H9 (cell line): ENCODE measurements around the gene C2orf15. TPM values are rescaled to one million over a fixed set of nuclear protein-coding genes. Genes with fewer than 3 reads are reported as not detected.

Source experiments
- DNase-seq: peaks from one replicate; pipeline ENCODE4 v3.0.0-alpha.2; 2017
- H2AFZ ChIP-seq: one replicate; pipeline ENCODE4 v1.6.1; 2013; ENCODE audit warnings: mild to moderate bottlenecking, low read length, control low read depth, moderate library complexity
- H2AK5ac ChIP-seq: 2 replicates; pipeline ENCODE4 v1.6.1; 2013; ENCODE audit warnings: low read length, control low read depth, mixed read lengths; ENCODE audit not compliant: insufficient read length
- H2BK120ac ChIP-seq: one replicate; pipeline ENCODE4 v1.6.1; 2013; ENCODE audit warnings: low read depth, mild to moderate bottlenecking, low read length, control low read depth, inconsistent platforms; ENCODE audit not compliant: poor library complexity, severe bottlenecking
- H2BK12ac ChIP-seq: 2 replicates; pipeline ENCODE4 v1.6.1; 2013; ENCODE audit warnings: low read length, control low read depth, mixed read lengths, low read depth; ENCODE audit not compliant: insufficient read length
- H2BK15ac ChIP-seq: 2 replicates; pipeline ENCODE4 v1.6.1; 2013; ENCODE audit warnings: low read depth, low read length, control low read depth
- H2BK20ac ChIP-seq: one replicate; pipeline ENCODE4 v1.6.1; 2013; ENCODE audit warnings: low read depth, mild to moderate bottlenecking, low read length, control low read depth, inconsistent platforms; ENCODE audit not compliant: poor library complexity, severe bottlenecking
- H2BK5ac ChIP-seq: 2 replicates; pipeline ENCODE4 v1.6.1; 2013; ENCODE audit warnings: low read length, control low read depth, mixed read lengths; ENCODE audit not compliant: insufficient read length
- H3K14ac ChIP-seq: 2 replicates; pipeline ENCODE4 v1.6.1; 2013; ENCODE audit warnings: low read length, control low read depth; ENCODE audit not compliant: insufficient read depth
- H3K18ac ChIP-seq: 2 replicates; pipeline ENCODE4 v1.6.1; 2013; ENCODE audit warnings: low read depth, mild to moderate bottlenecking, mixed read lengths, low read length, control low read depth; ENCODE audit not compliant: insufficient read length
- H3K23ac ChIP-seq: 2 replicates; pipeline ENCODE4 v1.6.1; 2013; ENCODE audit warnings: low read length, control low read depth, mixed read lengths, low read depth; ENCODE audit not compliant: insufficient read length
- H3K23me2 ChIP-seq: 2 replicates; pipeline ENCODE4 v1.6.1; 2013; ENCODE audit warnings: low read depth, mild to moderate bottlenecking, mixed read lengths, low read length, control low read depth; ENCODE audit not compliant: insufficient read length, poor library complexity, severe bottlenecking
- H3K27ac ChIP-seq: 2 replicates; pipeline ENCODE4 v1.5.1; 2013; ENCODE audit warnings: low read length, control low read depth, mixed read lengths, low read depth; ENCODE audit not compliant: insufficient read length
- H3K27me3 ChIP-seq: 2 replicates; pipeline ENCODE4 v1.6.1; 2013; ENCODE audit warnings: low read length, control low read depth, inconsistent platforms; ENCODE audit not compliant: insufficient read depth
- H3K4ac ChIP-seq: 2 replicates; pipeline ENCODE4 v1.6.1; 2013; ENCODE audit warnings: low read depth, mild to moderate bottlenecking, control low read depth, inconsistent platforms, low read length, moderate library complexity
- H3K4me1 ChIP-seq: 2 replicates; pipeline ENCODE4 v1.6.1; 2013; ENCODE audit warnings: low read length, control low read depth, inconsistent platforms; ENCODE audit not compliant: insufficient read depth
- H3K4me2 ChIP-seq: 2 replicates; pipeline ENCODE4 v1.6.1; 2013; ENCODE audit warnings: low read length, control low read depth, mixed read lengths; ENCODE audit not compliant: insufficient read length, insufficient read depth
- H3K56ac ChIP-seq: 2 replicates; pipeline ENCODE4 v1.6.1; 2013; ENCODE audit warnings: low read depth, mild to moderate bottlenecking, mixed read lengths, low read length, control low read depth; ENCODE audit not compliant: insufficient read length
- H3K79me1 ChIP-seq: 2 replicates; pipeline ENCODE4 v1.6.1; 2013; ENCODE audit warnings: low read depth, mild to moderate bottlenecking, moderate library complexity, low read length, control low read depth, inconsistent platforms; ENCODE audit not compliant: insufficient read depth, poor library complexity, severe bottlenecking
- H3K79me2 ChIP-seq: 2 replicates; pipeline ENCODE4 v1.6.1; 2013; ENCODE audit warnings: low read length, control low read depth, inconsistent platforms; ENCODE audit not compliant: insufficient read depth
- H3K9ac ChIP-seq: 2 replicates; pipeline ENCODE4 v1.6.1; 2013; ENCODE audit warnings: low read length, control low read depth, mixed read lengths; ENCODE audit not compliant: insufficient read length; ENCODE audit errors: extremely low read depth
- H3K9me3 ChIP-seq: one replicate; pipeline ENCODE4 v1.6.1; 2013; ENCODE audit warnings: low read depth, low read length, inconsistent platforms; ENCODE audit not compliant: control insufficient read depth
- H3T11ph ChIP-seq: one replicate; pipeline ENCODE4 v1.6.1; 2013; ENCODE audit warnings: mild to moderate bottlenecking, low read length, control low read depth, inconsistent platforms
- H4K20me1 ChIP-seq: one replicate; pipeline ENCODE4 v1.6.1; 2013; ENCODE audit not compliant: control insufficient read depth, insufficient read length, insufficient read depth
- H4K5ac ChIP-seq: 2 replicates; pipeline ENCODE4 v1.6.1; 2013; ENCODE audit warnings: low read depth, mild to moderate bottlenecking, mixed read lengths, low read length, control low read depth; ENCODE audit not compliant: insufficient read length
- H4K8ac ChIP-seq: replicated peaks from 2 replicates; pipeline ENCODE4 v1.6.1; 2013; ENCODE audit warnings: low read length, control low read depth, mixed read lengths, low read depth; ENCODE audit not compliant: insufficient read length
- H4K91ac ChIP-seq: 2 replicates; pipeline ENCODE4 v1.6.1; 2013; ENCODE audit warnings: low read depth, mild to moderate bottlenecking, moderate library complexity, mixed read lengths, low read length, control low read depth; ENCODE audit not compliant: insufficient read length
- H3K27ac Mint-ChIP-seq, 3 experiments: 2 replicates in 2 of 3; 3 replicates in 1 of 3; pipeline ENCODE4 v1.8.0; 2020 to 2021; ENCODE audit warnings: mixed read lengths in 3 of 3, mild to moderate bottlenecking in 1 of 3, moderate library complexity in 1 of 3
- H3K27me3 Mint-ChIP-seq: 2 replicates; pipeline ENCODE4 v1.8.0; 2021; ENCODE audit warnings: low read depth, mild to moderate bottlenecking, moderate library complexity, mixed read lengths
- H3K36me3 Mint-ChIP-seq, 3 experiments: 2 replicates in 2 of 3; 3 replicates in 1 of 3; pipeline ENCODE4 v1.8.0; 2020 to 2021; ENCODE audit warnings: low read depth in 3 of 3, mixed read lengths in 3 of 3; ENCODE audit not compliant: insufficient read depth in 1 of 3
- H3K4me1 Mint-ChIP-seq, 2 experiments: 2 replicates each; pipeline ENCODE4 v1.8.0; 2020; ENCODE audit warnings: mixed read lengths in 2 of 2
- H3K4me3 Mint-ChIP-seq, 2 experiments: 2 replicates in 1 of 2; 3 replicates in 1 of 2; pipeline ENCODE4 v1.8.0; 2020 to 2021; ENCODE audit warnings: mild to moderate bottlenecking in 2 of 2, mixed read lengths in 2 of 2, moderate library complexity in 1 of 2
- H3K9me3 Mint-ChIP-seq, 2 experiments: 2 replicates in 1 of 2; 3 replicates in 1 of 2; pipeline ENCODE4 v1.8.0; 2020; ENCODE audit warnings: mild to moderate bottlenecking in 2 of 2, mixed read lengths in 2 of 2, moderate library complexity in 1 of 2
- WGBS: extraction: QIAGEN DNeasy Blood & Tissue Kit; methylation state at CpG from one replicate; pipeline ENCODE4 v1.1.7; 2013; ENCODE audit warnings: missing lambda C conversion rate, low lambda C conversion rate, mixed read lengths; ENCODE audit not compliant: insufficient read length; ENCODE audit errors: extremely low coverage; 5-methylcytosine and 5-hydroxymethylcytosine counted together
- total RNA-seq: library from RNA; stranded (reverse); gene quantifications from 2 replicates; pipeline ENCODE4 v1.2.1, GENCODE V29; 2021
- TF ChIP-seq, protein P1 (sequence below): fragments of 200-600 bp; sonication (generic); conservative IDR thresholded peaks from 3 replicates; pipeline ENCODE4 v1.8.0; 2021; ENCODE audit warnings: antibody characterized with exemption, mild to moderate bottlenecking

C2orf15 gene
- total RNA-seq, 1 experiment from 2014 or later, result 6.2 TPM

DNA sequence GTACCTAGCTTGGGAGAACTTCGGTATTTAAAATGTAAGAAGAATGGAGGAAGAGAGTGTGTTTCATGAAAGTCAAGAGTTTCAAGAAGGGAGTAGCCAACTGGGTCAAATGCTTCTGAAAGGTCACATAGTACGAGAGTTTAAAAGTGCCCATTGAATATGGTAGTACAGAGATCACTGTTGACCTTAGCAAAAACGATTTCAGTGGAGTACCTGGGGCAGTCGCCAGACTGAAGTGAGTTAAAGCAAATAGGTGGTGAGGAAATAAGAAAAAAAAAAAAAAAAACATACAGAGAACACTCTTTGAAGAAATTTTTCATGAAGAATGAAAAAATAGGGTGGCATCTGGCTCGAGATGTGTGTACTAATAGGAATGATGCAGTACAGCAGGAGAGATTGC lies 24.7 kb downstream of the C2orf15 start:
- Histone ChIP-seq H3K79me2 (no peaks in the 10 kb centered on the region), H4K20me1 (no peaks in the 10 kb centered on the region), H3K23me2 (no peaks in the 10 kb centered on the region), H2BK120ac (no peak overlapping the region), H3K14ac (no peak overlapping the region), H3K9ac (no peak overlapping the region), H4K8ac (no peak overlapping the region), H3K18ac (no peak overlapping the region), H3K9me3 (no peaks in the 10 kb centered on the region), H3K4me1 (no peaks in the 10 kb centered on the region), H2BK12ac (no peak overlapping the region), H3K4me2 (no peak overlapping the region), H2AK5ac (no peak overlapping the region), H3K23ac (no peak overlapping the region), H2BK20ac (no peak overlapping the region), H4K91ac (no peak overlapping the region), H3K79me1 (no peaks in the 10 kb centered on the region), H2BK15ac (no peak overlapping the region), H3K27me3 (no peaks in the 10 kb centered on the region), H2AFZ (no peak overlapping the region), H3T11ph (no peak overlapping the region), H2BK5ac (no peak overlapping the region), H4K5ac (no peak overlapping the region), H3K27ac (no peak overlapping the region), H3K4ac (no peak overlapping the region), H3K56ac (no peak overlapping the region)
- TF ChIP-seq, protein P1, sequence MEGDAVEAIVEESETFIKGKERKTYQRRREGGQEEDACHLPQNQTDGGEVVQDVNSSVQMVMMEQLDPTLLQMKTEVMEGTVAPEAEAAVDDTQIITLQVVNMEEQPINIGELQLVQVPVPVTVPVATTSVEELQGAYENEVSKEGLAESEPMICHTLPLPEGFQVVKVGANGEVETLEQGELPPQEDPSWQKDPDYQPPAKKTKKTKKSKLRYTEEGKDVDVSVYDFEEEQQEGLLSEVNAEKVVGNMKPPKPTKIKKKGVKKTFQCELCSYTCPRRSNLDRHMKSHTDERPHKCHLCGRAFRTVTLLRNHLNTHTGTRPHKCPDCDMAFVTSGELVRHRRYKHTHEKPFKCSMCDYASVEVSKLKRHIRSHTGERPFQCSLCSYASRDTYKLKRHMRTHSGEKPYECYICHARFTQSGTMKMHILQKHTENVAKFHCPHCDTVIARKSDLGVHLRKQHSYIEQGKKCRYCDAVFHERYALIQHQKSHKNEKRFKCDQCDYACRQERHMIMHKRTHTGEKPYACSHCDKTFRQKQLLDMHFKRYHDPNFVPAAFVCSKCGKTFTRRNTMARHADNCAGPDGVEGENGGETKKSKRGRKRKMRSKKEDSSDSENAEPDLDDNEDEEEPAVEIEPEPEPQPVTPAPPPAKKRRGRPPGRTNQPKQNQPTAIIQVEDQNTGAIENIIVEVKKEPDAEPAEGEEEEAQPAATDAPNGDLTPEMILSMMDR, result no peak
- Mint-ChIP-seq H3K27me3 (no peaks in the 10 kb centered on the region), H3K4me3 (no peak overlapping the region), H3K36me3 (peaks cover 0 to 39% (median 7%) of the 10 kb centered on the region in 3 experiments; a peak in 5 of 7 replicates), H3K4me1 (no peaks in the 10 kb centered on the region), H3K9me3 (no peaks in the 10 kb centered on the region), H3K27ac (peak overlapping the region in 1 of 3 experiments; percentile 6; a peak in 1 of 7 replicates)
- DNase-seq, result no peak
- no CpG with 5 or more reads among the region's 5 CpGs for WGBS
